GM21381 (cell line): ENCODE data around the gene DOCK7.
A peak's percentile ranks its signal among the peaks of the same experiment; 100 is the strongest.

Source experiments
- ATAC-seq: cut with Tn5 transposase; IDR thresholded peaks from one replicate; pipeline ENCODE4 v1.9.1; 2021; ENCODE audit warnings: mild to moderate bottlenecking, moderate library complexity; ENCODE audit not compliant: unreplicated experiment

DOCK7 gene

GRCh38 chr1:62452951-62453350, 235.2 kb downstream of the DOCK7 start:
- ATAC-seq, result no peak

- no peak for ATAC-seq
Observed at GRCh38 chr1:62450301-62450700, 237.9 kb downstream of the DOCK7 start.

- ATAC-seq, result no peak
Observed at GRCh38 chr1:62448221-62448933, 239.8 kb downstream of the DOCK7 start.

GRCh38 chr1:62444701-62445100, 243.5 kb downstream of the DOCK7 start:
- no peak for ATAC-seq

- ATAC-seq, result peak; percentile 19
Observed at GRCh38 chr1:62439652-62440371, 248.4 kb downstream of the DOCK7 start.

- ATAC-seq, result no peak
Observed at GRCh38 chr1:62438163-62438562, 250.0 kb downstream of the DOCK7 start.

GRCh38 chr1:62437273-62437940, 250.8 kb downstream of the DOCK7 start:
- ATAC-seq, result no peak

GRCh38 chr1:62436466-62437272, 251.5 kb downstream of the DOCK7 start, which contains the start of gene USP1:
USP1 (plus strand) TSS chr1:62437049; CDS start chr1:62439868, 2,819 bp downstream.
- ATAC-seq, result peak; percentile 69

- peak; percentile 60 for ATAC-seq
Observed at GRCh38 chr1:62436039-62436465, 252.1 kb downstream of the DOCK7 start.

GRCh38 chr1:62435231-62436038, 252.8 kb downstream of the DOCK7 start:
- ATAC-seq, result no peak

- ATAC-seq, result no peak
Observed at GRCh38 chr1:62434618-62435001, 253.6 kb downstream of the DOCK7 start.

GRCh38 chr1:62433861-62434617, 254.1 kb downstream of the DOCK7 start:
- ATAC-seq, result no peak

GRCh38 chr1:62429581-62429980, 258.6 kb downstream of the DOCK7 start:
- ATAC-seq, result no peak

- ATAC-seq, result no peak
Observed at GRCh38 chr1:62428351-62428750, 259.8 kb downstream of the DOCK7 start.

GRCh38 chr1:62426794-62427193, 261.4 kb downstream of the DOCK7 start:
- no peak for ATAC-seq

- ATAC-seq, result no peak
Observed at GRCh38 chr1:62426237-62426636, 261.9 kb downstream of the DOCK7 start.

- no peak for ATAC-seq
Observed at GRCh38 chr1:62425041-62425440, 263.1 kb downstream of the DOCK7 start.

- ATAC-seq, result no peak
Observed at GRCh38 chr1:62424411-62424810, 263.8 kb downstream of the DOCK7 start.

- ATAC-seq, result no peak
Observed at GRCh38 chr1:62423580-62424242, 264.5 kb downstream of the DOCK7 start.
